ENCODE data around the gene ANKRD13B. TPM values are rescaled to one million over a fixed set of nuclear protein-coding genes. Genes with fewer than 3 reads are reported as not detected.
A peak's percentile ranks its signal among the peaks of the same experiment; 100 is the strongest.

Gene ANKRD13B
- total RNA-seq, 1 experiment from 2014 or later, result 8.8 TPM

DNA sequence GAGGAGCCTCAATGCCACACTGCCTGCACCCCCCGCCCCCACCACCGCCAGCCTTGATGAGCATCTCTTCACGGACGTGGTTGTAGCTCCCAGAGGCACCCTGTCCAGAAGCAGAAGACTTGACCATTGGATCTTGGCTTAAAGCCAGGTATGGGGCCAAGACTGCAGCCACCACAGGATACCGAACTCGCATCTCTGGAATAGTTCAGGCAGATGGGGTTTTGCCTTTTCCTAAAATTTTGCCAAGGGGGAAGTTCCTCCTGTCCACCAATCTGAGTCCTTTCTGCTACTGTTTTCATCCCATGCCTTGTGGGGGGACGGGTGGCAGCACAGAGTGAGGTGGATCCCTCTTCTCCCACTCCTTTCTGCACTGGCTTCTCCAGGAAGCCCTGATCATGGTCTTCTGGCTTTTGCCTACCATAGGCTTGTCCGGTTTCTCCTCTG lies 28.8 kb downstream of the ANKRD13B start:
- Mint-ChIP-seq H3K4me1 (ENCODE audit: low read depth, unreplicated experiment) (no peaks in the 10 kb centered on the region), H3K36me3 (ENCODE audit: insufficient read depth, unreplicated experiment) (peaks cover 9% of the 10 kb centered on the region), H3K27me3 (ENCODE audit: unreplicated experiment) (peaks cover 19% of the 10 kb centered on the region), H3K4me3 (ENCODE audit: low read depth, unreplicated experiment) (peak overlapping the region; percentile 69), H3K27ac (ENCODE audit: unreplicated experiment) (no peak overlapping the region), H3K9me3 (ENCODE audit: low read depth, unreplicated experiment) (no peaks in the 10 kb centered on the region)
- TF ChIP-seq, protein P1, sequence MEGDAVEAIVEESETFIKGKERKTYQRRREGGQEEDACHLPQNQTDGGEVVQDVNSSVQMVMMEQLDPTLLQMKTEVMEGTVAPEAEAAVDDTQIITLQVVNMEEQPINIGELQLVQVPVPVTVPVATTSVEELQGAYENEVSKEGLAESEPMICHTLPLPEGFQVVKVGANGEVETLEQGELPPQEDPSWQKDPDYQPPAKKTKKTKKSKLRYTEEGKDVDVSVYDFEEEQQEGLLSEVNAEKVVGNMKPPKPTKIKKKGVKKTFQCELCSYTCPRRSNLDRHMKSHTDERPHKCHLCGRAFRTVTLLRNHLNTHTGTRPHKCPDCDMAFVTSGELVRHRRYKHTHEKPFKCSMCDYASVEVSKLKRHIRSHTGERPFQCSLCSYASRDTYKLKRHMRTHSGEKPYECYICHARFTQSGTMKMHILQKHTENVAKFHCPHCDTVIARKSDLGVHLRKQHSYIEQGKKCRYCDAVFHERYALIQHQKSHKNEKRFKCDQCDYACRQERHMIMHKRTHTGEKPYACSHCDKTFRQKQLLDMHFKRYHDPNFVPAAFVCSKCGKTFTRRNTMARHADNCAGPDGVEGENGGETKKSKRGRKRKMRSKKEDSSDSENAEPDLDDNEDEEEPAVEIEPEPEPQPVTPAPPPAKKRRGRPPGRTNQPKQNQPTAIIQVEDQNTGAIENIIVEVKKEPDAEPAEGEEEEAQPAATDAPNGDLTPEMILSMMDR (IDR thresholded peaks at IDR 0.05; ENCODE audit: unreplicated experiment), result no peak
- intact Hi-C loops (cut with micrococcal nuclease; ENCODE audit: unreplicated experiment), result no loop called here
- no peak for DNase-seq
- CTCF ChIA-PET, result no interaction called here
- BruUV-seq (replicated peaks), result no TSS peak

- CTCF ChIA-PET, result no interaction called here
- intact Hi-C loops (cut with micrococcal nuclease; ENCODE audit: unreplicated experiment), result no loop called here
- peak; percentile 54 for DNase-seq
- H3K27me3 Mint-ChIP-seq (ENCODE audit: unreplicated experiment), result peaks cover 13% of the 10 kb centered on the region
- peak within 1 kb of the TSS; percentile 69 for H3K4me3 Mint-ChIP-seq (ENCODE audit: low read depth, unreplicated experiment)
- no peak within 1 kb of the TSS for H3K27ac Mint-ChIP-seq (ENCODE audit: unreplicated experiment)
- TF ChIP-seq, protein P1 (IDR thresholded peaks at IDR 0.05; ENCODE audit: unreplicated experiment), result no peak
- peaks cover 9% of the 10 kb centered on the region for H3K36me3 Mint-ChIP-seq (ENCODE audit: insufficient read depth, unreplicated experiment)
- H3K4me1 Mint-ChIP-seq (ENCODE audit: low read depth, unreplicated experiment), result no peaks in the 10 kb centered on the region
- BruUV-seq (replicated peaks), result no TSS peak
- no peaks in the 10 kb centered on the region for H3K9me3 Mint-ChIP-seq (ENCODE audit: low read depth, unreplicated experiment)
Observed at GRCh38 chr17:29622337-29623282, 29.7 kb downstream of the ANKRD13B start, which contains the start of gene CORO6. Gene CORO6, minus strand, starts transcription at chr17:29622912. Its CDS starts 1,491 bp downstream, at chr17:29621421.

- no peak overlapping the region for H3K27ac Mint-ChIP-seq (ENCODE audit: unreplicated experiment)
- H3K36me3 Mint-ChIP-seq (ENCODE audit: insufficient read depth, unreplicated experiment), result peaks cover 9% of the 10 kb centered on the region
- CTCF ChIA-PET, result no interaction called here
- intact Hi-C loops (cut with micrococcal nuclease; ENCODE audit: unreplicated experiment), result no loop called here
- DNase-seq, result no peak
- TF ChIP-seq, protein P1 (IDR thresholded peaks at IDR 0.05; ENCODE audit: unreplicated experiment), result no peak
- peaks cover 13% of the 10 kb centered on the region for H3K27me3 Mint-ChIP-seq (ENCODE audit: unreplicated experiment)
- no peaks in the 10 kb centered on the region for H3K4me1 Mint-ChIP-seq (ENCODE audit: low read depth, unreplicated experiment)
- peak overlapping the region; percentile 69 for H3K4me3 Mint-ChIP-seq (ENCODE audit: low read depth, unreplicated experiment)
- no TSS peak for BruUV-seq (replicated peaks)
- H3K9me3 Mint-ChIP-seq (ENCODE audit: low read depth, unreplicated experiment), result no peaks in the 10 kb centered on the region
Observed at GRCh38 chr17:29623283-29623647, 30.3 kb downstream of the ANKRD13B start.

- CTCF ChIA-PET, result interaction anchor here (1.4 kb wide), 1 partner anchor 307 kb away, joined by 3 read pairs; no protein-coding TSS in a partner anchor
- Mint-ChIP-seq H3K27me3 (ENCODE audit: unreplicated experiment) (peaks cover 13% of the 10 kb centered on the region), H3K4me3 (ENCODE audit: low read depth, unreplicated experiment) (no peak overlapping the region), H3K4me1 (ENCODE audit: low read depth, unreplicated experiment) (no peaks in the 10 kb centered on the region), H3K27ac (ENCODE audit: unreplicated experiment) (no peak overlapping the region), H3K36me3 (ENCODE audit: insufficient read depth, unreplicated experiment) (peaks cover 9% of the 10 kb centered on the region), H3K9me3 (ENCODE audit: low read depth, unreplicated experiment) (no peaks in the 10 kb centered on the region)
- no peak for DNase-seq
- intact Hi-C loops (cut with micrococcal nuclease; ENCODE audit: unreplicated experiment), result no loop called here
- no TSS peak for BruUV-seq (replicated peaks)
- TF ChIP-seq, protein P1 (IDR thresholded peaks at IDR 0.05; ENCODE audit: unreplicated experiment), result no peak
Observed at GRCh38 chr17:29624586-29624985, 31.7 kb downstream of the ANKRD13B start.
